ENCODE results near the gene G6PC1. TPM values are rescaled to one million over a fixed set of nuclear protein-coding genes. Genes with fewer than 3 reads are reported as not detected.
A peak's percentile ranks its signal among the peaks of the same experiment; 100 is the strongest.

The G6PC1 gene
- total RNA-seq, 1 experiment from 2014 or later, result not detected

GRCh38 chr17:42891539-42892152, 9.0 kb upstream of the G6PC1 start:
- ATAC-seq (peak; percentile 92), DNase-seq (ENCODE audit: low spot score) (peak; percentile 47)
- no peak overlapping the region for H3K4me3 Mint-ChIP-seq
- H3K4me1 Mint-ChIP-seq, result peaks cover 13% of the 10 kb centered on the region
- H3K27me3 Mint-ChIP-seq (ENCODE audit: low read depth), result peaks cover under 1% of the 10 kb centered on the region; the same call in 1 of the 2 replicates
- no peaks in the 10 kb centered on the region for H3K9me3 Mint-ChIP-seq
- H3K27ac Mint-ChIP-seq, result peak overlapping the region; percentile 75; the same call in 1 of the 2 replicates
- TF ChIP-seq ZNF671 (CRISPR knock-in tag; IDR thresholded peaks at IDR 0.05) (no peak), TEAD1 (CRISPR knock-in tag; IDR thresholded peaks at IDR 0.05) (no peak), PRDM15 (CRISPR knock-in tag; IDR thresholded peaks at IDR 0.05) (peak; percentile 37; the same call in 1 of the 2 replicates), NR2C2 (CRISPR knock-in tag; IDR thresholded peaks at IDR 0.05) (no peak)
- no peaks in the 10 kb centered on the region for H3K36me3 Mint-ChIP-seq
- ChIA-PET POLR2A (no interaction called here), CTCF (interaction anchor here (0.6 to 2.1 kb wide), 3 partner anchors 37 to 128 kb away, joined by 3 to 12 read pairs (median 5); no protein-coding TSS in a partner anchor)

GRCh38 chr17:42893359-42893758, 7.2 kb upstream of the G6PC1 start:
- no peak overlapping the region for H3K4me3 Mint-ChIP-seq
- CTCF ChIA-PET, result interaction anchor here (1.9 to 2.1 kb wide), 2 partner anchors 36 to 73 kb away, joined by 5 to 12 read pairs; no protein-coding TSS in a partner anchor
- peaks cover 13% of the 10 kb centered on the region for H3K4me1 Mint-ChIP-seq
- H3K9me3 Mint-ChIP-seq, result no peaks in the 10 kb centered on the region; the same call in 1 of the 2 replicates
- no peak overlapping the region for H3K27ac Mint-ChIP-seq
- peaks cover 2% of the 10 kb centered on the region; the same call in 1 of the 2 replicates for H3K27me3 Mint-ChIP-seq (ENCODE audit: low read depth)
- no peaks in the 10 kb centered on the region for H3K36me3 Mint-ChIP-seq
- ATAC-seq, result no peak
- POLR2A ChIA-PET, result no interaction called here
- DNase-seq (ENCODE audit: low spot score), result no peak
- TF ChIP-seq RELA (CRISPR knock-in tag; IDR thresholded peaks at IDR 0.05; ENCODE audit: borderline replicate concordance) (no peak), ZNF532 (CRISPR knock-in tag; IDR thresholded peaks at IDR 0.05; ENCODE audit: borderline replicate concordance) (no peak), ZNF396 (CRISPR knock-in tag; IDR thresholded peaks at IDR 0.05; ENCODE audit: borderline replicate concordance) (no peak), SMAD3 (CRISPR knock-in tag; IDR thresholded peaks at IDR 0.05; ENCODE audit: borderline replicate concordance) (no peak), ERG (CRISPR knock-in tag; IDR thresholded peaks at IDR 0.05) (no peak), MAX (CRISPR knock-in tag; IDR thresholded peaks at IDR 0.05) (no peak), ZNF671 (CRISPR knock-in tag; IDR thresholded peaks at IDR 0.05) (no peak), CBFB (CRISPR knock-in tag; IDR thresholded peaks at IDR 0.05; ENCODE audit: low read depth) (no peak), CREM (CRISPR knock-in tag; IDR thresholded peaks at IDR 0.05) (no peak), SP1 (CRISPR knock-in tag; conservative IDR thresholded peaks at IDR 0.05) (no peak), NFYB (CRISPR knock-in tag; conservative IDR thresholded peaks at IDR 0.05; ENCODE audit: low read depth) (no peak), MYBL2 (CRISPR knock-in tag; IDR thresholded peaks at IDR 0.05) (no peak), ZNF263 (CRISPR knock-in tag; IDR thresholded peaks at IDR 0.05; ENCODE audit: low read depth) (no peak), SOX15 (CRISPR knock-in tag; IDR thresholded peaks at IDR 0.05) (no peak), PRRX2 (CRISPR knock-in tag; IDR thresholded peaks at IDR 0.05) (no peak)
